GM19467 (cell line): Measurements from ENCODE around the gene RFX6.

Source experiments
- ATAC-seq: cut with Tn5 transposase; IDR thresholded peaks from one replicate; pipeline ENCODE4 v1.9.1; 2021; ENCODE audit warnings: mild to moderate bottlenecking, moderate library complexity; ENCODE audit not compliant: unreplicated experiment

Gene RFX6

DNA sequence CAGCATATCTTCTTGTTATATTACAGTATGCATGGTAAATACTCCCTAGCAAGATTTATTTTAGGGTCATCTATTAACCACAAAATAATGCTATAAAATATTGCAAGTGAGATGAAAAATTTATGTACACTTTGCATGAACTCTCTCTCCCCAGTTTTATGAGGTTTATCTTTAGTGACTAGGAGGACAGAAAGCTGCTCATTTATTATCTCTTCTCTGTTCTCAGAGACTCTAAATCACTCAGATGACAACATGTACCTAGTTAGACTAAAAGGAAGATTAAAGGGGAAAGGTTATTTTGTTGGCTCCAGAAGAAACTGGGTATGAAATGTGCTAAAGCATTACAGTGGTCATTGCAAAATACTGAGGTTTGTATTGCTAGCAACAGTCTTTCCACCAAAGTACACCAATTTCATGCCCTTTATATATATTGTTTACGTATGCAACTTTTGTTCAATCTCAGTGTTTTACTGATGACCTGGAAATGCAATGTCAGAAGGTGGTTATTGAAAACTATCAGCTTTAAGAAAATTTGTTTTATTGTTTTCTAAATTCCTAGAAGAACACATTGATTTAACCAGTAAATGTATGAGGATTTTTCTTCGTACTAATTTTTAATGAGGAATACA, 11.8 kb downstream of the RFX6 start:
- no peak for ATAC-seq

DNA sequence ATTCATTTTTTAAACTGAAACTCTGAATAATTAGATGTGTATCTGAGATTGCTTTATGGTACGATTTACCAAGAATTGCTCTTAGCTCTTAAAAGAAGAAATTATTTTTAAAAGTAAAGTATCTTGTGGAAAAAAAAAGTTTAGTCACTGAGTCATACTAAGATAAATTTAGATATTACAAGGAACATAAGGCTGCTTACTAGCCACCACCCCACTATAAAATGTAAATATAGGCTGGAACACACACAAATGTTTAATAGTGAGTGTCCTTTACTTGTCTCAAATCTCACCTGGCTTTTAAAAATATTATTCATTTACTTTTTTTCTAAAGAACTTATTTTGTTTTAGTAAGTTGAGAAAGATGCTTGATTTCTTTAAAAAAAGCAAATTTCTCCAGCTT, 17.6 kb downstream of the RFX6 start:
- ATAC-seq: no peak

DNA sequence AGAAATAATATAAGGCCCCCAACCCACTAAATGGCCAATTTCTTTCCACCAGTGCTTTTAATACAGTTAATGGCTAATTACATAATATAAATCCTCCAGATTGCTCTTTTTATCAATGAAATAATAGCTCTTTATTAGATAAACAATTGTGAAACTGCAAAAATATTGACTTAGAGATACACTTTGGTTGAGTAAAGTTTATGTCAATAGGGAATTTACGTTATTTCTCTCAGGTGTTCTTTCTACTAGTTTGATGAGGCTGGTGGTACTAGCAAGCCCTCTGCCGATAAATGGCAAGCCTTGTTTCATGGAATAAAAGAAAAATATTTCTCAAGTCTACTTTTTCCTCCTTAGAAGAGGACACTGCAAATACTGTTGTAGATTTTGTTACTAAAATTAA, 18.9 kb downstream of the RFX6 start:
- ATAC-seq: no peak

DNA sequence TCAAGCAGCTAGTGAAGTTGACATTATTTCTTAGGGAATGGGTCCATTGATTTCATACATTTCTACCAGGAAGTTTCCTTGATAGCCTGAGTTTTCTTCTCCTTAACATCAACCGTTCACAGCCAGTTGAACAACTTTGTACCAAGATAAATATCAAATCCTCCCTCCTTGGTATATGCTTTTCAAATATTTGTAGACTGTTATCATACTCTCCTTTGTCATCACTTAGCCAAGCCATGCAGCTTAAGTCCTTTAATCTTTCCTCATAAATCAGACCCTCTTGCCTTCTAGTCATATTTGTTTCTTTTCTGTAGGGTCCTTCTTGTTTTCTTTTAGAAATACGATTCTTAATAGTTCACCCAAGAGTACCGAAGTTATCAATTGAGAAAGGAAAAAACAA, 25.6 kb downstream of the RFX6 start:
- no peak for ATAC-seq

DNA sequence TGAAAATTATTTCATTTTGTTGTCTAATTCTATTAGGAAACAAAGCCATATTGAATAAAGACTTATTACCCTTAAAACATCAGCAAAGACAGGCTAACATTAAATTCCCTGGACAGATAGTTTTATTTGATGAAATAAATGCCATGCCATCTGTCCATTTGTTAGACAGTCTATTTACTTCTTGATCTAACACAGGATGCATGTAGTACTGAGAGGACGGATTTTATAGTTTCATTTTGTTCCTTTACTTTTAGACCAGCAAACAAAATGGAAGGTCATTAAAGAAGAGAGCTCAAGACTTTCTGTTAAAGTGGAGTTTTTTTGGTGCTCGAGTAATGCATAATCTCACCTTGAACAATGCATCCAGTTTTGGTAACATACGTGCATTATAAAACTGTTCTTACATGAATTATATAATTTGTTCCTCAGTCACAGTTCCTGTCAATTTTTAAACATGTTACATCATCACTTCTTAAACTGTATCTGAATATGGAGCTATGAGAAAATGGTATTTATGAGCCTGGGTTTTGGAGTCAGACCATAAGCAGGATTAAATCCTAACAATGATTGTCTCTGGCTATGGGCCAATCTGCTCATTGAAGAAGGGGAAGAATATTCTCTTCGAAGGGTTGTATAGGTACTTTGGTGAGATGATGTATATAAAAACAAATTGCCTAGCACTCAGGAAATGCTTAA, 46.0 kb downstream of the RFX6 start:
- no peak for ATAC-seq

DNA sequence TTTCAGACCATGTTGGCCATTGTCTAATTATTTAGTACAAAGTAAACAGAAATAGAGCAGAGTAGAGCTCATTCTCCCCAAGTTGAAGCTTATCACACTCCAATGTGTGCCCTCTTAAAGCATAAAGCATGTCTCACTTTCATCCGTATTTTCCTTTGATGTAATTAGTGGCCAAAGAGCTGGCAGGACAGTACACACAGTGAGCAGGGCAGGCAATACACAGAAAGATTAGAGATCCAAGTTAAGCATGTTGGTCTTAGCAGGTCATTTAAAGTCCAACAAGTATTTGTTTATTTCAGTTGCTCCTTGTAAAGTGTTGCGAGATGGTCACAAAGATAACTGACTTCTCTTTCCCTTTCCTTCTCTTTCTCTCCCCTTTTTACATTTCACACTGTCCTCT, 47.2 kb downstream of the RFX6 start:
- no peak for ATAC-seq

DNA sequence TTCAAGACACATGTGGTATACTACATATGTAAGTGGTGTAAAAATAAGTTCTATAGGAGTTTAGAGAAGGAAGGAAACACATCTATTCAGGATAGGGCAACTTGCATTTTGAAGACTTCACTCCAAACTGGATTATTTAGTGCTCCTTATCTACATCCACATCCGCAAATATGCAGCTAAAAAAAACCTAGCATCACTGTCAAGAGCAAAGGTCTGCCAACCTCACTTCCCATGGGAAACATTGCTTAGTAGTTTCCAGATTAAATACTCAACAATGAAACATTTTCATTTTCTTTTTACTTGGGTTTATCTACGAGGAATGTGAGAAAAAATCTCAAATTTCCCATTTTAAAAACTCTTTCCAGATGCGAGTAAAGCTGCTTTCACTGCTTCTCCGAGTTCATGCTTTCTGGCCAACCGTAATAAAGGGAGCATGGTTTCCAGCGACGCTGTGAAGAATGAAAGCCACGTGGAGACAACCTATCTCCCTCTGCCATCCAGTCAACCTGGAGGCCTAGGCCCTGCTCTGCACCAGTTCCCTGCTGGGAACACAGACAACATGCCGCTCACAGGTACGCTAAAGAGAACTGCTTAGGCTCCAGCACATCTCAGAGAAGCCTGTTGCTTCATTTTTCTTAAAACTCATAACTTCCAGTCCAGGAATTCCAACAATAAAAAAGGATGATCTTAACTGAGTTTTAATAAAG, 48.2 kb downstream of the RFX6 start:
- no peak for ATAC-seq

DNA sequence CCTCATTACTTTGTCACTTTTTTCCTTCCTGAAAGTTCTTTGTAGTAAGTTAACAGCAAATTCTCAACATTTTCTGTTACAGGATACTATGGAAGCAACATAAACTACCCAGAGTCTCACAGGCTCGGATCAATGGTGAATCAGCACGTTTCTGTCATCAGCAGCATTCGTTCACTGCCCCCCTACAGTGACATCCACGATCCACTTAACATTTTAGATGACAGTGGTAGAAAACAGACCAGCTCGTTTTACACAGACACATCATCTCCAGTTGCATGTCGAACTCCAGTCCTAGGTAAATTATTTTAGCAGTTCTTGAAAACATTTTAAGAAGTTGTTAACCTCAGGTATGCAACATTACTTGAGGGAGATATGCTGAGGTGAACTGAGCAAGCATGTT, 51.6 kb downstream of the RFX6 start:
- no peak for ATAC-seq

DNA sequence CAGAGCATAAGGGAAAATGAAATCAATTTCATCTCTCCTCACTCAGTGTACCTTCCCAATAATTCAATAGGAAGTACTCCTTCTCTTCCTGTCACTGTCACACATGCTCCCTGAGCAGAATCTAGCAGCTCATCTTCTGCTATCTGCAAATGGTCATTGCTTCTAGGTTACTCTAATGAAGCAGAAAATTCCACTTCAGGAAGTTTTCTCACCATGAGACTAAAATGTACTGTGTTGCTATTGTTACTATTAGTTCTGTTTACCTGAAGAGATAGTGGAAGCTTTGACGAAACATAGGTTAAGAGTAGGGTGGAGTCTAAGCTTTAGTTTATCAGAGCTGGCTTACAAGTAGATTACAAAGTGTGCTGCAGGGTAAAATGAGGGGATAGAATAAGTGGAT, 52.8 kb downstream of the RFX6 start:
- no peak for ATAC-seq

DNA sequence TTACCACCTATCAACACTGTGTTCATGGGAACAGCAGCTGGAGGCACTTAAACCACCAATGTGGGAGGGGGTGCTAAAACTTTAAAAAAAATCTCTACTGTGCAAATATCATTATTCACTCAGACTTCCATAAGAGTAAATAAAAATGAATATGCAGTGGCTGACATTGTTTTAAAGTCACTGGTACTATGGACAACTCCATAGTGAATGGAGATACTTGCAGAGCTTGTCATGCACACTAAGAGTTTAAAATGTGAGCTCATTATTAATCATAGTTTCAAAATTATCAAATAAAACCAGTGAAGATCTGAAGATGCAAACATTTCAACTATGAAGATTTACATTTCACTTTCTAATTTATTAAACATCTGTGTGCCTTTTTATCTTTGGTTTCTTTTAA, 54.4 kb downstream of the RFX6 start:
- no peak for ATAC-seq

DNA sequence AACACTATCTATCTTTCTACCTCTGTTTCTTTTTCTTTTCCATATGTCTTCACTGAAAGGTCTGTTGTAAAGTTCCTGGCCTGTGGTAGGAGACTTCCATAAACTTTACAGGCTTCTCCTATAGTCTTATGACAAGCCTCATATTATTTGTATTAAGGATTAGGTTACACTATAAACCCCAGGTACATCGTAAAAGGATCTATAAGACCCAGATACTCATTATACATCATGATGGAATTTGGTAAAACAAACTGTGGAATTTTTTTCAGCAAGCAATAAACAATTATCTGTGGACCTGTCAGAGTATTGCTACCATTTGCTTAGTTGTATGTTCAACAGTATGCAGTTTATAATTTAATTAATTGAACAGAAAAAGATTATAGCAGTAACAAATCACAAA, 55.5 kb downstream of the RFX6 start:
- no peak for ATAC-seq

DNA sequence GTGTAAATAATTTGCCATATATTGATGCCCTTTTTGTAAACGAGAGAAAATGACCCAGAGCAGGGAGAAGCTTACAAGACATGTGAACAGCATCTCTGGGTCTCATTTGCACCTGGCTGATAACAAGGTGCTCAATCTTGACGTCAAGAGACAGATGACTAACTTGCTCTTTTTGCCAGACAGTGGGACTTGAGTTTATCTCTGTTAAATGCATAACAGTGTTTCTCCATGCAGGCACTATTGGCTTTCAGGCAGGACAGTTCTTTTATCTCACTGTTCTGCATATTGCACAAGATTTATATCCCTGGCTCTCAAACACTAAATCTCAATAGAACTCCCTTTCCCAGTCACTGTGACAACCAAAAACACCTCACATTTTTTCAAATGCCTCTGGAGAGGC, 56.4 kb downstream of the RFX6 start:
- ATAC-seq: no peak

DNA sequence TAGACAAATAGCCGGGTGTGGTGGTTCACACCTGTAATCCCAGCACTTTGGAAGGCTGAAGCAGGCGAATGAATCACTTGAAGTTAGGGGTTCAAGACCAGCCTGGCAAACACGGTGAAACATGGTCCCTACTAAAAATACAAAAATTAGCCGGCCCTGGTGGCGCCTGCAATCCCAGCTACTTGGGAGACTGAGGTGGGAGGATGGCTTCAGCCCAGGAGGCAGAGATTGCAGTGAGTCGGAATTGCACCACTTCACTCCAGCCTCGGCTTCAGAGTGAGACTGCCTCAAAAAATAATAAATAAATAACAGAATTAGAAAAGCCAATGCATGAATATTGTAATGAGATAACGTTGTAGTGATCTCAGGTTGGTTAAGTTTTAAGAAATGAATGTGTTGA, 61.3 kb downstream of the RFX6 start:
- ATAC-seq: no peak

DNA sequence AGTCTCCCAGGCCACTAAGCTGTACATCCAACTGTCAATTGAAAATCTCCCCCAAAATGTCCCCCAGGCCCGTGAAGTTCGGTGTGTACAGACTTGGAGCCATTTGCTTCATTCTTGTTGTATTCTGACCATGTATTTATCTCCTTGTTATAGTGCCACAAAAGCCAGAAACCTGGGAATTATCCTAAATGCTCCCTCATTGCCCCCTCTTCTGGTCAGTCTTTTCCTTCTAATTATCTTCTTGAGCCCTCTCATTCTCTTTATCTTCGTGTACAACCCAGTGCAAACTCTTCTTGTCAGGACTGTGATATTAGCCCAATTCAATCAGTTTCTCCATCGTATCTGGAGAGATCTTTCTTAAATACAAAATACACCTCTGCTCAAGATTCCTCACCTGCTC, 64.7 kb downstream of the RFX6 start:
- no peak for ATAC-seq

DNA sequence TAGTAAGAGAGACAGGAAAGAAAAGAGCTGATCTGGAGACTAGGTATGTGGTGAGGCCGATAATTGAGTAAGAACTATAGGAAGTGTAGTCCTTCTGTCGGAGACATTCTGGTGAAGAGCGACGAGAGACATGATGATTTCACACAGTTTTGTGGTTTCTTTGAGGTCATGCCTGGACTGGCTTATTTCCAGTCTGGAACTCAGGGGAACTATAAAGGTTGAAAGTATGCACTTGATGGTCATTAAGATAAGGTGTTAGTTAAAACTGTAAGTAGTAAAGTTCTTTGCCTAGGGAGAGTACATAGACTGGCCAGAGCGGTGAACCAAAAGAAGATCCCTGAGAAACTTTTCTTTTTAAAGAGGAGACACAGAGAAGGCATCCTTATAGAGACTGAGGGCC, 68.8 kb downstream of the RFX6 start:
- ATAC-seq: no peak

DNA sequence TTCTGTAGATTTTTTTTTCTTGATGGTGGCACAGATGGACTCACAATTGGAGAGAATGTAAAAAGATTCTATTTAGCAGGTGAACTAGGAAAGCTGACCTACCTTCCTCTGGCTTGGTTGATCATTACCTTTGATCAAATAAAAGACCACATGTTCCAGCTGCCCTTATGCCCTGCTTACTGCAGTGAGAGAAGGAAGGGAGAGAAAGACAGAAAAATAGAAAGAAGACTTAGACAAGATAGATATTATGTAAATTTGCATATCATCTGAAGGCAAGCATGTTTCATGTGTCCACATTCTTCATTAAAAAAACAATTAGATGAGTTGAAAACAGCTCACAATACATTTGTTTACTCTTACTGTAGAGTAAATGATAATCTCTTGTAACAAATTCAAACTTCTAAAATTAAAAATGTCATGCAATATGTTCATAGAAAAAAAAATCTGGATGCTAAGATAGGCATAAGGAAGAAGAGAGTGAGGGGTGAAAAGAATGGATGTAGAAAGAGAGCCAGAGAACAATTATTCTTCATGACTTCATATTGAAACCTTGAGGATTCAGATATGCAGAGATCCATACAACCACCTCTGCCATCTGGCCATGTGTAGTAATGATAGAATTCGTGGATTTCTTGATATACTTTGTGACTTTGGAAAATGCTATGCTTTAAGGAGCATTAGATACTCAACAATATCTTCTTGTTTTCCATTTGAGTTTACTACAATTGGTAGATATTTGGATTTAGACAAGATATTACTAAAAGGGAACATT, 71.7 kb downstream of the RFX6 start:
- ATAC-seq: no peak

DNA sequence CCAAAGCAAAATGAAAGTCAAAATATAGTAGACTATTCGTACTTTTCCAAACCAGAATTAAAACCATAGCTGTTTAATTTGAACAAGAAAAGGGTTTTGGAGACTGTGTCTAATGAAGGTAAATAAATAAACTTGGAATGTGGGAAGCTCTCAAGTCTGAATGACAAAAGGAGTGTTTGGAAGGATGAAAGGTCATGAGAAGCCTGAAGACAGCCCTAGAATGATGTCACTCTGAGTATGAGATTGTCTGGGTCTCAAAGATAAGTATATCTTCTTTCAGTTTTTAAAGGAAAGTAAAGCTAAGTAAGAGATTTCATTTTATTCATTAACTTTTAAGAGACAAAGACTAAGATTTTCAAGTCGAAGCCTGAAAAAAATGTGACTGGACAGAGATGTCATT, 72.9 kb downstream of the RFX6 start:
- no peak for ATAC-seq

DNA sequence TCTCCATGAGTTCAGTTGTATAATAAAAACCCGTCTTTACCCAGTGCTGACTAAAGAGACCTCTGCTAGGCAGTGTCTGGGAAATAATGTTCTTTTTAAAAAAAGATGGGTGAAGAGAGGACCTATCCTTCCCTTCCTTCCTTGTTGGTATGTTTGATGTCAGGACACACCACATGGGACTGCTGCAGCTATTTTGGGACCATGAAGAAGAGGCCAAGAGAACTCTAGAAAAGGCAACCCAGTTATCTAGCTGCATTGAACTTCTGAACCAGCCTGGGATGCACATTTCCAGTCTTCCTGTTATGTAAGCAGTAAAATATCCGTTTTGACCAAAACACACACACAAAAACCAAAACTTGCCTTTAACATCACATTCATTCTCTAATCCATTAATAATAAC, 77.3 kb downstream of the RFX6 start:
- ATAC-seq: no peak

DNA sequence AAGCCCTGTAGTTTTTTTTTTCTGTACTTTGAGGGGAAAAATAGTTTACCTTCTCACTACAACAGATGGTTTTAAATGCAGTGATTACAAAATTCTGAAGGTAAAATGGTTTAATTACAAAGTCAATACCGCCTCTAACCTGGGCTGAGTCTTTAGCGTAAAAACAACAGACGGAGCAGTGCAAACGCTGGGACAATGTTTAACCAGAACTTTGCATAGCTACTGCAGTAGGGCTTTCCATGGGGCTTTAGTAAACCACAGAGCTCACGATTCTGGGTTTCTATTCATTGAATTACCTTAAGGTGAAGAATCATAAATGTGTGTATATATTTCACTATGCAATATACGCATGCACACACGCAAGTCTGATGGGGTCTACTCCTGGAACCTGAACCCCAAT, 77.9 kb downstream of the RFX6 start:
- no peak for ATAC-seq

DNA sequence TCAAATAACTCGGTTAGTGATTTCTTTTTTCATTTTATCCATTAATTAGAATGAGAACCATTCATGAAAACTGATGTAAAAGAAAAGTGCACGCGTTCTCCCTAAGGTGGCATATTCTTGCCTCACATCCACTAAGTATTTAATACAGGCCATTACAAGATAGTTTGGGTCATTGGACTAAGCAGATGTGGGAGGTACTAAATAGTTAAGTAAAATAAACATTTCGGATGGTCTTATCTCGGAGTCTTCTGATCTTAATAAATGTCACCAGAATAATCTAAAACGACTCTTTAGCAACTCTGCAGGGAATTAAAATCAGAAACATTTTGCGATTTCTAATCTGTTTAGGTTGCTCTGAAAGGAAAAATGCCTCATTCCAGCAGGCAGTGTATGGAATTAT, 78.7 kb downstream of the RFX6 start:
- ATAC-seq: no peak

DNA sequence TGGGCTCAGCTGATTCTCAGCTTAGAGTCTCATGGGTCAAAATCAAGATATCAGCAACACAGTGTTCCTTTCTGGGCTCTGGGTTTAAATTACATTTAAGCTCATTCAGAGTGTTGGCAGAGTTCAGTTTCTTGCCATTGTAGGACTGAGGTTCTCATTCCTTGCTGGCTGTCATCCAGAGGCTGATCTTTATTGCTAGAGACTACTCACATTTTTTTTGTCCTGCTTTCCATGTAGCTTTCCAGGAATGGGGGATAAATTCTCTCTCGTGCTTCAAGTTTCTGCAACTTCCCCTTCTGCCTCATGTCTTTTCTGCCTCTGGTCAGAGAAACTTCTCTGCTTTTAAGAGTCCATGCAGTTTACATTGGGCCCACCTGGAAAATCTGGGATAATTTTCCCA, 86.9 kb downstream of the RFX6 start:
- no peak for ATAC-seq
